HCT116 (cell line): Measurements from ENCODE around the gene ACADS. TPM values are rescaled to one million over a fixed set of nuclear protein-coding genes. Genes with fewer than 3 reads are reported as not detected.

ENCODE experiments used
- ATAC-seq: fragments of 200-7000 bp; cut with Tn5 transposase; 2 replicates; pipeline ENCODE4 v1.9.1; 2020; ENCODE audit warnings: mild to moderate bottlenecking, moderate library complexity
- BruUV-seq: library from RNA; stranded (reverse); fragments of 400-500 nt; replicated peaks from 2 replicates; lab custom pipeline; 2021; lab: Mats Ljungman, UMichigan
- CTCF ChIA-PET: fragments of 300-600 bp; sonication (Branson Sonifier 250); formaldehyde crosslinking; loops from one replicate; lab custom pipeline; 2021; ENCODE audit warnings: antibody characterized with exemption; lab: Charles Lee
- POLR2A ChIA-PET: fragments of 300-600, 350-600 bp; sonication (Branson Sonifier 250); formaldehyde crosslinking; loops from one replicate; lab custom pipeline; 2021; ENCODE audit warnings: antibody characterized with exemption; lab: Charles Lee
- RAD21 ChIA-PET, 2 experiments: fragments of 300-600 bp; sonication (Branson Sonifier 250); formaldehyde crosslinking; loops; one replicate each; lab custom pipeline; 2023; ENCODE audit warnings: low total read pairs in 2 of 2; ENCODE audit not compliant: uncharacterized antibody in 2 of 2, unreplicated experiment in 2 of 2, low non-redundant PET in 1 of 2; lab: Charles Lee
- DNase-seq: peaks from one replicate; pipeline ENCODE4 v3.0.0-alpha.2; 2010; ENCODE audit warnings: low read depth, low spot score
- H2AFZ ChIP-seq: fragments of 200-600 bp; shearing (Covaris generic), sonication (generic); 2 replicates; pipeline ENCODE4 v1.6.1; 2017; ENCODE audit warnings: low read depth, mixed run types, mixed read lengths, antibody characterized with exemption, low read length; ENCODE audit not compliant: poor library complexity, severe bottlenecking
- H3K27ac ChIP-seq: 2 replicates; pipeline ENCODE4 v1.5.1; 2012; ENCODE audit warnings: low read depth, low read length
- H3K27me3 ChIP-seq: fragments of 200-600 bp; sonication (generic); 2 replicates; pipeline ENCODE4 v1.6.1; 2016; ENCODE audit warnings: mixed run types, low read length, mixed read lengths; ENCODE audit not compliant: insufficient read depth
- H3K36me3 ChIP-seq, 2 experiments: fragments of 200-500 bp in 1 of 2; fragments of 200-600 bp in 1 of 2; sonication (Bioruptor generic) in 1 of 2; sonication (generic) in 1 of 2; 2 replicates each; pipeline versions ENCODE4 v1.5.1 to v1.6.1; 2014 to 2016; ENCODE audit warnings: low read length in 2 of 2, inconsistent platforms in 1 of 2, mixed read lengths in 1 of 2, mixed run types in 1 of 2; ENCODE audit not compliant: insufficient read depth in 2 of 2, control insufficient read depth in 1 of 2
- H3K4me1 ChIP-seq, 2 experiments: fragments of 200-600 bp in 1 of 2; sonication (generic) in 1 of 2; 2 replicates each; pipeline versions ENCODE4 v1.5.1 to v1.6.1; 2012 to 2017; ENCODE audit warnings: low read length in 2 of 2, inconsistent platforms in 1 of 2, mild to moderate bottlenecking in 1 of 2, mixed read lengths in 1 of 2, mixed run types in 1 of 2, moderate library complexity in 1 of 2; ENCODE audit not compliant: insufficient read depth in 2 of 2, control insufficient read depth in 1 of 2
- H3K4me2 ChIP-seq: fragments of 200-600 bp; sonication (generic); 2 replicates; pipeline ENCODE4 v1.6.1; 2017; ENCODE audit warnings: mixed run types, low read length, mixed read lengths
- H3K4me3 ChIP-seq, 2 experiments: fragments of 200-600 bp in 1 of 2; sonication (generic) in 1 of 2; replicated peaks in 1 of 2; 2 replicates each; pipeline ENCODE4 v1.5.1; 2011 to 2016; ENCODE audit warnings: low read length in 2 of 2, control low read depth in 1 of 2, low read depth in 1 of 2, mild to moderate bottlenecking in 1 of 2, mixed read lengths in 1 of 2, mixed run types in 1 of 2
- H3K79me2 ChIP-seq: fragments of 200-600 bp; sonication (generic); 2 replicates; pipeline ENCODE4 v1.6.1; 2017; ENCODE audit warnings: mild to moderate bottlenecking, mixed run types, low read length, moderate library complexity, mixed read lengths; ENCODE audit not compliant: insufficient read depth
- H3K9ac ChIP-seq: fragments of 200-600 bp; sonication (generic); 2 replicates; pipeline ENCODE4 v1.6.1; 2016; ENCODE audit warnings: low read length, mixed read lengths
- H3K9me2 ChIP-seq: fragments of 200-600 bp; sonication (generic), shearing (Covaris generic); 2 replicates; pipeline ENCODE4 v1.6.1; 2017; ENCODE audit warnings: mixed run types, mild to moderate bottlenecking, moderate library complexity; ENCODE audit not compliant: insufficient read depth
- H3K9me3 ChIP-seq, 2 experiments: fragments of 200-500 bp in 1 of 2; fragments of 200-600 bp in 1 of 2; sonication (Bioruptor generic) in 1 of 2; sonication (generic) in 1 of 2; 2 replicates each; pipeline ENCODE4 v1.6.1; 2014 to 2017; ENCODE audit warnings: low read length in 2 of 2, mixed read lengths in 2 of 2, inconsistent platforms in 1 of 2, low read depth in 1 of 2, mild to moderate bottlenecking in 1 of 2, mixed run types in 1 of 2, moderate library complexity in 1 of 2; ENCODE audit not compliant: control insufficient read depth in 1 of 2, insufficient read depth in 1 of 2
- H4K20me1 ChIP-seq: fragments of 200-600 bp; sonication (generic), shearing (Covaris generic); 2 replicates; pipeline ENCODE4 v1.6.1; 2017; ENCODE audit warnings: mixed run types, mild to moderate bottlenecking, moderate library complexity; ENCODE audit not compliant: insufficient read depth
- CBX3 ChIP-seq: IDR thresholded peaks from 2 replicates; pipeline ENCODE4 v1.6.1; 2012; ENCODE audit warnings: low read depth
- CEBPB ChIP-seq: IDR thresholded peaks from 2 replicates; pipeline ENCODE4 v1.6.1; 2012; ENCODE audit warnings: low read depth
- ELF1 ChIP-seq: IDR thresholded peaks from 2 replicates; pipeline ENCODE4 v1.6.1; 2012; ENCODE audit warnings: low read depth, borderline replicate concordance
- EZH2 ChIP-seq: fragments of 200-600 bp; sonication (generic); IDR thresholded peaks from 2 replicates; pipeline ENCODE4 v1.6.1; 2017; ENCODE audit warnings: antibody characterized with exemption, mixed run types
- EZH2phosphoT487 ChIP-seq: fragments of 200-600 bp; IDR thresholded peaks from 2 replicates; pipeline ENCODE4 v1.6.1; 2018; ENCODE audit warnings: antibody characterized with exemption, borderline replicate concordance
- FOSL1 ChIP-seq: IDR thresholded peaks from 2 replicates; pipeline ENCODE4 v1.6.1; 2012; ENCODE audit warnings: low read depth
- JUND ChIP-seq: IDR thresholded peaks from 2 replicates; pipeline ENCODE4 v1.6.1; 2012
- POLR2A ChIP-seq: IDR thresholded peaks from 2 replicates; pipeline ENCODE4 v1.7.0; 2011; ENCODE audit warnings: borderline replicate concordance; ENCODE audit not compliant: insufficient read depth, insufficient read length; ENCODE audit errors: extremely low read depth
- POLR2AphosphoS5 ChIP-seq: IDR thresholded peaks from 2 replicates; pipeline ENCODE4 v1.6.1; 2011; ENCODE audit warnings: mild to moderate bottlenecking, low read depth, low read length, moderate library complexity
- RAD21 ChIP-seq: IDR thresholded peaks from 2 replicates; pipeline ENCODE4 v1.6.1; 2012; ENCODE audit warnings: low read depth, mild to moderate bottlenecking
- SIN3A ChIP-seq: IDR thresholded peaks from 2 replicates; pipeline ENCODE4 v1.6.1; 2012; ENCODE audit warnings: low read depth
- SRF ChIP-seq: IDR thresholded peaks from 2 replicates; pipeline ENCODE4 v1.6.1; 2012; ENCODE audit warnings: low read depth
- TCF7L2 ChIP-seq: IDR thresholded peaks from 2 replicates; pipeline ENCODE4 v1.7.0; 2011; ENCODE audit warnings: borderline replicate concordance, inconsistent platforms; ENCODE audit not compliant: insufficient read depth, insufficient read length; ENCODE audit errors: extremely low read depth
- YY1 ChIP-seq: IDR thresholded peaks from 2 replicates; pipeline ENCODE4 v1.6.1; 2011; ENCODE audit warnings: low read length, low read depth, moderate library complexity, mild to moderate bottlenecking; ENCODE audit not compliant: insufficient replicate concordance; ENCODE audit errors: extremely low read depth
- ZFX ChIP-seq: fragments of 450-650 bp; IDR thresholded peaks from 2 replicates; pipeline ENCODE4 v1.6.1; 2017
- ZNF274 ChIP-seq: fragments of 200-500 bp; sonication (Bioruptor generic); IDR thresholded peaks from 2 replicates; pipeline ENCODE4 v1.6.1; 2014; ENCODE audit warnings: mild to moderate bottlenecking, low read depth, low read length, inconsistent platforms
- intact Hi-C: fragments of 100-400 bp; cut with micrococcal nuclease; formaldehyde crosslinking; loops from 2 replicates; pipeline ENCODE4 v1.10.0; 2022
- total RNA-seq: library from RNA; stranded (reverse); gene quantifications from one replicate; pipeline ENCODE4 v1.2.1, GENCODE V29; 2021; ENCODE audit not compliant: unreplicated experiment
- TF ChIP-seq, protein P1 (sequence below), 3 experiments: fragments of 200-600 bp in 1 of 3; sonication (generic) in 1 of 3; IDR thresholded peaks in 2 of 3; conservative IDR thresholded peaks in 1 of 3; 2 replicates each; pipeline ENCODE4 v1.5.1; 2012 to 2017; ENCODE audit warnings: low read depth in 2 of 3, low read length in 2 of 3, antibody characterized with exemption in 1 of 3, borderline replicate concordance in 1 of 3, control low read depth in 1 of 3, mild to moderate bottlenecking in 1 of 3, mixed read lengths in 1 of 3, mixed run types in 1 of 3, moderate library complexity in 1 of 3; ENCODE audit not compliant: insufficient read depth in 1 of 3
- TF ChIP-seq, protein P2 (sequence below): IDR thresholded peaks from 2 replicates; pipeline ENCODE4 v1.6.1; 2012; ENCODE audit warnings: low read depth
- TF ChIP-seq, protein P3 (sequence below): IDR thresholded peaks from 2 replicates; pipeline ENCODE4 v1.6.1; 2012
- TF ChIP-seq, protein P4 (sequence below): IDR thresholded peaks from 2 replicates; pipeline ENCODE4 v1.6.1; 2011; ENCODE audit warnings: mild to moderate bottlenecking, low read length, moderate library complexity; ENCODE audit not compliant: insufficient replicate concordance; ENCODE audit errors: extremely low read depth

Gene ACADS
- total RNA-seq, 1 experiment from 2014 or later, result 21.4 TPM

DNA sequence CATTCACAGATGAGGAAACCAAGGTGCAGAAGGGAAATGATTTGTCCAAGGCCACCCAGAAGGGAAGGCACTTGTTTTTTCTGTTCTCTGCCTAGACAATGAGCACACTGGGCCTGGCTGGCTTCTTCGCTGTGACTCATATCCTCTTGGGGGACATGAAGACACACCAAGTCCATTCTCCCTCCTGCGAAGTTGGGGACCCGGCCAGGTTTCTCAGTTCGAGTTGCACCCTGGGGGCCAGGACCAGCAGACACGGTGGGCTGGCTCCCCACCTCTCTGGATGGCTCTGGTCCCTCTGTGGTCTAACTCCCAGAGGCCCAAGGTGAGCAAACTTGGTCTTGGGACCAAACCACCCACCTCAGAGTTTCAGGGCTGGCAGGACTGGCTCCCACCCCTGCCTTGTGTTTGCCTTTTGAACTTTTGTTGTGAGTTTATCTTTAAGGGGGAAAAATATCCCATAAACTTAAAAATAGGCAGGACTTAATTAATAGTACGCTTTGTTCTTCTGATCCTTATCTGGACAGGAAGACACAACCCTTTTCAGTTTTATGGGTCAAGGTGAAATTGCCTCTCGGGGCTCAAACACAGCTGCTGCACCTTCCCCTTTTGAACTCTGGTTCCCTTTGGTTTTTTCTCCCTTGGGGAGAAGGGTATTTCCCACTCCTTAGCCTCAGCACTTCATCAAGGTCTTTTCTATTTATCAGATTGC, 47.7 kb upstream of the ACADS start:
- ChIA-PET CTCF (no interaction called here), RAD21 (no interaction called here), POLR2A (interaction anchor here (0.6 to 1.0 kb wide), 3 partner anchors 8 to 256 kb away, joined by 3 to 4 read pairs (median 3); partner anchors contain the start of gene MLEC)
- no peaks in the 10 kb centered on the region for H3K9me2 ChIP-seq
- H3K79me2 ChIP-seq, result no peaks in the 10 kb centered on the region
- no peaks in the 10 kb centered on the region for H4K20me1 ChIP-seq
- 0 out of 4 replicates have a peak overlapping the region, but pooled peaks of 1 of the 2 experiments have one; percentile 2 for H3K4me3 ChIP-seq
- no peaks in the 10 kb centered on the region for H3K9me3 ChIP-seq
- no peaks in the 10 kb centered on the region for H3K27me3 ChIP-seq
- intact Hi-C loops, result no loop called here
- no peaks in the 10 kb centered on the region for H3K36me3 ChIP-seq
- DNase-seq, result no peak
- no peak overlapping the region for H3K27ac ChIP-seq
- no peak overlapping the region for H3K9ac ChIP-seq
- ATAC-seq, result peak; percentile 74
- peak overlapping the region; percentile 71 for H2AFZ ChIP-seq
- BruUV-seq, result no TSS peak
- H3K4me1 ChIP-seq, result peaks cover 0 to 22% of the 10 kb centered on the region in 2 experiments; a peak in 3 of 4 replicates
- peak overlapping the region; percentile 48 for H3K4me2 ChIP-seq
- peak; percentile 45; the same call in 1 of the 2 replicates for TF ChIP-seq FOSL1
- TF ChIP-seq, protein P1, sequence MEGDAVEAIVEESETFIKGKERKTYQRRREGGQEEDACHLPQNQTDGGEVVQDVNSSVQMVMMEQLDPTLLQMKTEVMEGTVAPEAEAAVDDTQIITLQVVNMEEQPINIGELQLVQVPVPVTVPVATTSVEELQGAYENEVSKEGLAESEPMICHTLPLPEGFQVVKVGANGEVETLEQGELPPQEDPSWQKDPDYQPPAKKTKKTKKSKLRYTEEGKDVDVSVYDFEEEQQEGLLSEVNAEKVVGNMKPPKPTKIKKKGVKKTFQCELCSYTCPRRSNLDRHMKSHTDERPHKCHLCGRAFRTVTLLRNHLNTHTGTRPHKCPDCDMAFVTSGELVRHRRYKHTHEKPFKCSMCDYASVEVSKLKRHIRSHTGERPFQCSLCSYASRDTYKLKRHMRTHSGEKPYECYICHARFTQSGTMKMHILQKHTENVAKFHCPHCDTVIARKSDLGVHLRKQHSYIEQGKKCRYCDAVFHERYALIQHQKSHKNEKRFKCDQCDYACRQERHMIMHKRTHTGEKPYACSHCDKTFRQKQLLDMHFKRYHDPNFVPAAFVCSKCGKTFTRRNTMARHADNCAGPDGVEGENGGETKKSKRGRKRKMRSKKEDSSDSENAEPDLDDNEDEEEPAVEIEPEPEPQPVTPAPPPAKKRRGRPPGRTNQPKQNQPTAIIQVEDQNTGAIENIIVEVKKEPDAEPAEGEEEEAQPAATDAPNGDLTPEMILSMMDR (IDR thresholded peaks at IDR 0.05 in 2 of 3, conservative IDR thresholded peaks at IDR 0.05 in 1 of 3; ENCODE audit: borderline replicate concordance in 1 of 3, insufficient read depth in 1 of 3, low read depth in 2 of 3, low read length in 2 of 3), result no peak
- no peak for TF ChIP-seq CEBPB
- TF ChIP-seq CBX3, result no peak
- TF ChIP-seq, protein P2, sequence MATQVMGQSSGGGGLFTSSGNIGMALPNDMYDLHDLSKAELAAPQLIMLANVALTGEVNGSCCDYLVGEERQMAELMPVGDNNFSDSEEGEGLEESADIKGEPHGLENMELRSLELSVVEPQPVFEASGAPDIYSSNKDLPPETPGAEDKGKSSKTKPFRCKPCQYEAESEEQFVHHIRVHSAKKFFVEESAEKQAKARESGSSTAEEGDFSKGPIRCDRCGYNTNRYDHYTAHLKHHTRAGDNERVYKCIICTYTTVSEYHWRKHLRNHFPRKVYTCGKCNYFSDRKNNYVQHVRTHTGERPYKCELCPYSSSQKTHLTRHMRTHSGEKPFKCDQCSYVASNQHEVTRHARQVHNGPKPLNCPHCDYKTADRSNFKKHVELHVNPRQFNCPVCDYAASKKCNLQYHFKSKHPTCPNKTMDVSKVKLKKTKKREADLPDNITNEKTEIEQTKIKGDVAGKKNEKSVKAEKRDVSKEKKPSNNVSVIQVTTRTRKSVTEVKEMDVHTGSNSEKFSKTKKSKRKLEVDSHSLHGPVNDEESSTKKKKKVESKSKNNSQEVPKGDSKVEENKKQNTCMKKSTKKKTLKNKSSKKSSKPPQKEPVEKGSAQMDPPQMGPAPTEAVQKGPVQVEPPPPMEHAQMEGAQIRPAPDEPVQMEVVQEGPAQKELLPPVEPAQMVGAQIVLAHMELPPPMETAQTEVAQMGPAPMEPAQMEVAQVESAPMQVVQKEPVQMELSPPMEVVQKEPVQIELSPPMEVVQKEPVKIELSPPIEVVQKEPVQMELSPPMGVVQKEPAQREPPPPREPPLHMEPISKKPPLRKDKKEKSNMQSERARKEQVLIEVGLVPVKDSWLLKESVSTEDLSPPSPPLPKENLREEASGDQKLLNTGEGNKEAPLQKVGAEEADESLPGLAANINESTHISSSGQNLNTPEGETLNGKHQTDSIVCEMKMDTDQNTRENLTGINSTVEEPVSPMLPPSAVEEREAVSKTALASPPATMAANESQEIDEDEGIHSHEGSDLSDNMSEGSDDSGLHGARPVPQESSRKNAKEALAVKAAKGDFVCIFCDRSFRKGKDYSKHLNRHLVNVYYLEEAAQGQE, result no peak
- TF ChIP-seq JUND, result peak; percentile 36; the same call in 1 of the 2 replicates
- no peak for TF ChIP-seq POLR2A
- no peak for TF ChIP-seq YY1
- no peak for TF ChIP-seq EZH2phosphoT487
- TF ChIP-seq POLR2AphosphoS5, result no peak
- no peak for TF ChIP-seq SRF
- no peak for TF ChIP-seq ZNF274
- TF ChIP-seq, protein P3, sequence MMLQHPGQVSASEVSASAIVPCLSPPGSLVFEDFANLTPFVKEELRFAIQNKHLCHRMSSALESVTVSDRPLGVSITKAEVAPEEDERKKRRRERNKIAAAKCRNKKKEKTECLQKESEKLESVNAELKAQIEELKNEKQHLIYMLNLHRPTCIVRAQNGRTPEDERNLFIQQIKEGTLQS, result no peak
- no peak for TF ChIP-seq ZFX
- no peak for TF ChIP-seq RAD21
- TF ChIP-seq, protein P4, sequence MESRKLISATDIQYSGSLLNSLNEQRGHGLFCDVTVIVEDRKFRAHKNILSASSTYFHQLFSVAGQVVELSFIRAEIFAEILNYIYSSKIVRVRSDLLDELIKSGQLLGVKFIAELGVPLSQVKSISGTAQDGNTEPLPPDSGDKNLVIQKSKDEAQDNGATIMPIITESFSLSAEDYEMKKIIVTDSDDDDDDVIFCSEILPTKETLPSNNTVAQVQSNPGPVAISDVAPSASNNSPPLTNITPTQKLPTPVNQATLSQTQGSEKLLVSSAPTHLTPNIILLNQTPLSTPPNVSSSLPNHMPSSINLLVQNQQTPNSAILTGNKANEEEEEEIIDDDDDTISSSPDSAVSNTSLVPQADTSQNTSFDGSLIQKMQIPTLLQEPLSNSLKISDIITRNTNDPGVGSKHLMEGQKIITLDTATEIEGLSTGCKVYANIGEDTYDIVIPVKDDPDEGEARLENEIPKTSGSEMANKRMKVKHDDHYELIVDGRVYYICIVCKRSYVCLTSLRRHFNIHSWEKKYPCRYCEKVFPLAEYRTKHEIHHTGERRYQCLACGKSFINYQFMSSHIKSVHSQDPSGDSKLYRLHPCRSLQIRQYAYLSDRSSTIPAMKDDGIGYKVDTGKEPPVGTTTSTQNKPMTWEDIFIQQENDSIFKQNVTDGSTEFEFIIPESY, result no peak
- no peak for TF ChIP-seq EZH2
- TF ChIP-seq SIN3A, result no peak
- no peak for TF ChIP-seq ELF1
- TF ChIP-seq TCF7L2, result peak; percentile 81
